Skeletal muscle cell (primary cell): Measurements from ENCODE around the gene PDGFRB.

Source experiments
- DNase-seq: peaks from one replicate; pipeline ENCODE4 v3.0.0-alpha.2; 2010; ENCODE audit warnings: low read depth
- H3K4me3 ChIP-seq: 2 replicates; pipeline ENCODE4 v1.5.1; 2011; ENCODE audit warnings: low read depth, mild to moderate bottlenecking, control low read depth, low read length, moderate library complexity

PDGFRB gene

GRCh38 chr5:150149618-150150017, 6.0 kb downstream of the PDGFRB start:
- H3K4me3 ChIP-seq: no peak overlapping the region
- no peak for DNase-seq

GRCh38 chr5:150148117-150148927, 7.3 kb downstream of the PDGFRB start:
- no peak for DNase-seq
- no peak overlapping the region for H3K4me3 ChIP-seq

- no peak overlapping the region for H3K4me3 ChIP-seq
- DNase-seq: no peak
These were observed 8.0 kb downstream of the PDGFRB start for GRCh38 chr5:150147670-150148069.

- no peak for DNase-seq
- H3K4me3 ChIP-seq: no peak overlapping the region
These were observed 8.6 kb downstream of the PDGFRB start for GRCh38 chr5:150146862-150147601.

- no peak overlapping the region for H3K4me3 ChIP-seq
- no peak for DNase-seq
These were observed 9.4 kb downstream of the PDGFRB start for GRCh38 chr5:150146235-150146634.

GRCh38 chr5:150144879-150145278, 10.8 kb downstream of the PDGFRB start:
- H3K4me3 ChIP-seq: no peak overlapping the region
- DNase-seq: no peak

- DNase-seq: peak; percentile 94
- peak overlapping the region; percentile 17 for H3K4me3 ChIP-seq
These were observed 11.3 kb downstream of the PDGFRB start for GRCh38 chr5:150144246-150144801.

- DNase-seq: peak; percentile 95
These were observed 12.0 kb downstream of the PDGFRB start for GRCh38 chr5:150143350-150144245.

GRCh38 chr5:150142959-150143349, 12.7 kb downstream of the PDGFRB start:
- peak; percentile 92 for DNase-seq
- no peak overlapping the region for H3K4me3 ChIP-seq

More at GRCh38 chr5:150143350-150144245, 12.0 kb downstream of the PDGFRB start:
- peak overlapping the region; percentile 17 for H3K4me3 ChIP-seq

- no peak for DNase-seq
- H3K4me3 ChIP-seq: no peak overlapping the region
These were observed 13.3 kb downstream of the PDGFRB start for GRCh38 chr5:150142185-150142958.

- peak; percentile 49 for DNase-seq
- no peak overlapping the region for H3K4me3 ChIP-seq
These were observed 14.0 kb downstream of the PDGFRB start for GRCh38 chr5:150141544-150142184.

- H3K4me3 ChIP-seq: no peak overlapping the region
- peak; percentile 96 for DNase-seq
These were observed 14.8 kb downstream of the PDGFRB start for GRCh38 chr5:150140830-150141229.

GRCh38 chr5:150139334-150139733, 16.3 kb downstream of the PDGFRB start:
- DNase-seq: peak; percentile 45
- no peak overlapping the region for H3K4me3 ChIP-seq

- peak; percentile 84 for DNase-seq
- no peak overlapping the region for H3K4me3 ChIP-seq
These were observed 16.9 kb downstream of the PDGFRB start for GRCh38 chr5:150138551-150139265.

- no peak overlapping the region for H3K4me3 ChIP-seq
- DNase-seq: peak; percentile 48
These were observed 17.6 kb downstream of the PDGFRB start for GRCh38 chr5:150137997-150138396.

- DNase-seq: no peak
- no peak overlapping the region for H3K4me3 ChIP-seq
These were observed 18.3 kb downstream of the PDGFRB start for GRCh38 chr5:150137168-150137957.
